NCI-H2107 treated with DMSO at 0.1 percent for 48 hours (cell line): ENCODE measurements around the gene TOP3B.
"Not testable (repeated sequence)": the region's sequence is repeated elsewhere in the genome, so short reads cannot be mapped to it uniquely, and the experiment has no call there.

Experiments used
- DNase-seq: peaks from one replicate; lab custom pipeline; 2025; ENCODE audit not compliant: unreplicated experiment; lab: John Stamatoyannopoulos, UW

Gene TOP3B

GRCh38 chr22:21945453-21946261 lies 36.9 kb downstream of the TOP3B start:
- DNase-seq = no peak

DNA sequence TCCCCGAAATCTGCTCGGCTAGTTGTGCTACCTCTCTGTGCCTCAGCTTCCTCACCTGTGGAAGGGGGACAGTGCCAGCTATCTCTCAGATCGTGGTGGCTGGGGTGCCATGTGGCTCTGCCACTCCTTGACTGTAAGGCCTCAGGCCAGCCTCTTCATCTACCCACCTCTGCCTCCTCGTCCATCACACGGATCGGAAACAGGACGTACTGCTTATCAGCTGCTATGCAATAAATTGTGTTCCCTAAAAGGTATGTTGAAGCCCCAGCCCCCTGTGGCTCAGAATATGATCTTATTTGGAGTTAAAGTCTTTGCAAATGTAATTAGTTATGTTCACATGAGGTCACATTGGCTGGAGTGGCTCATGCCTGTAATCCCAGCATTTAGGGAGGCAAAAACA lies 37.7 kb downstream of the TOP3B start:
- DNase-seq = no peak

DNA sequence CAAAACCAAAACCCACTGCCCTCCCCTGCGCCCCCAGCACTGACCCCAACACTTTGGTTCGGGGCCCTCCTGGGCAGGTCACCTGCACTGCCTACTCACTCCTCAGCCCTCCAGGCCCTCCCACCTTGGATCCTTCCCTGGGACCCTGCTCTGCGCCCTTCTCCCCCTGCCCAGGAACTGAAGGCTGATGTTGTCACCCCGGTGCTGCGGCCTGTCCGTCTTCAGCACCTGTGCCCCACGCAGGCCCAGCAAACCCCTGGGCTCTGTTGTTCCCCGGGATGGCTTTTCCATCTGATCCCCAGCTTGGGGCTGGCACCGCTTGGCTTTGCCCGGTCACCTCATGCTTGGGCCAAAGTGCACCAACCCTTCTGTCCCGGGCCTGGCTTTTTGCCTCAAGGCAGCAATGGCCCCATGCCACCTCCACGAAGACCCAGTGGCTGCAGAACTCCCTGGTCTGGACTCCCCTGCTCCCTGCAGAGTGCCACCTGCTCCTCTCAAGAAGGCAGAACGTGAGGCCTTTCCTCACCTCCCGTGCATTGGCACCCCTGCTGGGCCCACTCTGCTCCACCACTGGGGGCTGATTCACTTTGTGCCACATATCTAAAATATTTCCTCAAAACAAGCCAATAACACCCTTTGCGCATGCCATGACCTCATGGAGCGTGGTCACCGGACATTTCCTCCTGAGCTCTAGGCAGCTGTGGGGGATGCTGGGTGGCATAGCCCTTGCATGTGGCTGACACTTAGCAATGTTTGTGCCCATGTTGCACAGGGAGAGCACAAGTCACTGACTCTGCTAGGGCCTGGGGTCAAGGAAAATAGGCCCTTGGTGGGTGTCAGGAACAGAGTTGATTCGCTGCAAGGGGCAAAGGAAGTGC lies 38.8 kb downstream of the TOP3B start:
- no peak for DNase-seq

GRCh38 chr22:21942407-21943343 lies 39.9 kb downstream of the TOP3B start:
- DNase-seq = no peak

- no peak for DNase-seq
These were observed 40.7 kb downstream of the TOP3B start for GRCh38 chr22:21941921-21942320.

DNA sequence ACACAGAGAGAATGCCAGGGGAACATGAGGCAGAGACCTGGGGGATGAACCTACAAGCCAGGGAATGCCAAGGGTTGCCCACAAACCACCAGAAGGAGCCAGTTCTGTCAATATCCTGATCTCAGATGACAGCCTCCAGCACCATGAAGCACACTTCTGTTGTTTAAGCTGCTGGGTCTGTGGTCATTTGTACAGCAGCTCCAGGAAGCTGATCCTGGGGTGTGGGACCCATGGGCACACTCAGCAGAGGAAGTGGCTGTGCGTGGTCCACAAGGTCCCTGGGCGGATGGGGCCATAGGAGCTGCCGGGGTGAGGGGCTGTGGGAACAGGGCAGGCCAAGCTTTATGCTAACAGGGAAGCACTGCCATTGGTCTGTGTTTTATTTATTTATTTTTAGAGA lies 42.1 kb downstream of the TOP3B start:
- DNase-seq = no peak

DNA sequence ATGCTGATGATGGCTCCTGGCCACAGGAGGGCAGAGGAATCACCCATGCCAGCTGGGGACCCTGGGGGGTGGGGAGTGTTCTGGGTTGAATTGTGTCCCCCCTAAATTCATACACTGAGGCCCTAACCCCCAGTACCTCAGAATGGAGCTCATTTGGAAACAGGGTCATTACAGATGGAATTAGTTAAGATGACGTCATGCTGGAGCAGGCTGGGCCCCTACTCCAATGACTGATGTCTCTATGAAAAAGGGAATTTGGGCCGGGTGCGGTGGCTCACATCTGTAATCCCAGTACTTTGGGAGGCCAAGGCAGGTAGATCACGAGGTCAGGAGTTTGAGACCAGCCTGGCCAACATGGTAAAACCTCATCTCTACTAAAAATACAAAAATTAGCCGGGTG lies 42.7 kb downstream of the TOP3B start:
- not testable (repeated sequence) for DNase-seq

- no peak for DNase-seq
These were observed 43.1 kb downstream of the TOP3B start for GRCh38 chr22:21939461-21939913.

DNA sequence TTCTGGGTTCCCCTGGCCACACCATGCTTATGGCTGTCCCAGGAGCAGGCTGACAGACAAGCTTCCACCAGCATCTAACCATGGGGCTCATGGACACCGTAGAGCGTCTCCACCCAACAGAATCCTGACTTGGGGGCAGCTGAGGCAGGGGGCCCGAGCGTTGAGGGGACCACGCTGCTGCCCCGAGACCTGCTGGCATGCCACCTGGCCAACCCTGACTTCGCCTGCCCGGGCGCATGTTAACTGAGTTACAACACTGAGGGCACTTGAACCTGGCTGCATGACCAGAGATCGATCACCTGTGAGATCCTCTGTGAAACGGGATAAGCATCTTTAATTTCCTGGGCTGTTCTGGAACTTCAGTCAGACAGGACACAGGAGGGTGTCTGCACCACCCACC lies 43.7 kb downstream of the TOP3B start:
- DNase-seq = no peak

GRCh38 chr22:21938071-21938822 lies 44.3 kb downstream of the TOP3B start:
- peak; percentile 51 for DNase-seq

DNA sequence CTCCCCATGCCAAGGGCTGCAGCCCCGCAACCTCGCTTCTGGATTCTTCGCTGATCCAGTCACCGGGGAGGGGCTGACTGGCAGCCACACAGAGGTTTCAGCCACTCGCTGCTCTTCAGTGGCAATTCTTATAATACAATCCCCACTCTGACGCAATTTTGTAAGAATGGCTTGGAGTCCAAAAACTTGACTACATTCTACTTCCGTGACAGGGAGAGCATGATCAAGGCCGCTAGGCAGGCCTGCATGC lies 44.8 kb downstream of the TOP3B start:
- no peak for DNase-seq

GRCh38 chr22:21937041-21937820 lies 45.4 kb downstream of the TOP3B start:
- DNase-seq = no peak

GRCh38 chr22:21936151-21936775 lies 46.3 kb downstream of the TOP3B start:
- no peak for DNase-seq

DNA sequence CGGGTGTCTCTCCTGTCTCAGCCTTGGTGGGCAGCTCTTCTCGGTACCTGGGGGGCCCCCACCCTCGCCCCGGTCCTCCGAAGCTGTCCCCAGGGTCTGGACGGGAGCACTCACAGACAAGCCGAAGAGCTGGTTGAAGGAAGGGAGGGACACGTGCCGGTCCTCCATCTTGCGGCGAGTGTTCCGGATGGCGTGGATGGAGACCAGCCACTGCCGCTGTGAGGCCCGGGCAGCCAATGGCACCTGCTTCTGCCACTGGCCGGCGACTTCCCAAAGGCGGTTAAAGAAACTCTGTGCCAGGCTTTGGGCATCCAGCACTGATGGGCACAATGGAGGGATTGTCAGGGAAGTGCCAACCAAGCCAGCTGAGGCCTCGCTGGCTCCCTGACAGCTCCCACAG lies 48.7 kb downstream of the TOP3B start:
- DNase-seq = no peak

GRCh38 chr22:21933413-21933812 lies 49.2 kb downstream of the TOP3B start:
- DNase-seq = no peak

DNA sequence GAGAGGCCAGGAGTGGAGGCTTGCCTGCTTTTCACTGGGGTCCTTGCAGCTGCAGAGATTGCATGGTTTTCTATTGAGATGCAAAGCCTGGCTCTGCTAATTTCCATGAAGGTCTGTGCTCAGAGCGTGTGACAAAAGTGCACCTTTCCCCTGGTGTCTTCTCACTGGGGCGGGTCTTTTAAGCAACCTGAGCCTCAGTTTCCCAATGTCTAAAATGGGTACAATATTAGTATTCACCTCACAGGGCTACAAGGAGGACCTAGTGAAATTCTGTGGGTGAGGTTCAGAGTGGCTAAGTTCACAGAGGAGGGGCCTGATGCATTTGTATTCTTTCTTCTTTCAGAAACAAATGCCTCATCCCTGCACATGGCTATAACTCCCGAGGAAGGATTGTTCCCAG lies 50.2 kb downstream of the TOP3B start:
- DNase-seq = no peak

GRCh38 chr22:21931056-21931455 lies 51.5 kb downstream of the TOP3B start:
- DNase-seq = no peak

GRCh38 chr22:21929253-21929652 lies 53.3 kb downstream of the TOP3B start:
- DNase-seq = no peak

GRCh38 chr22:21928048-21928447 lies 54.5 kb downstream of the TOP3B start:
- no peak for DNase-seq
